ENCODE measurements around the gene APBB2. TPM values are rescaled to one million over a fixed set of nuclear protein-coding genes. Genes with fewer than 3 reads are reported as not detected.

Gene APBB2
- total RNA-seq, 1 experiment from 2014 or later, result 49.0 TPM

DNA sequence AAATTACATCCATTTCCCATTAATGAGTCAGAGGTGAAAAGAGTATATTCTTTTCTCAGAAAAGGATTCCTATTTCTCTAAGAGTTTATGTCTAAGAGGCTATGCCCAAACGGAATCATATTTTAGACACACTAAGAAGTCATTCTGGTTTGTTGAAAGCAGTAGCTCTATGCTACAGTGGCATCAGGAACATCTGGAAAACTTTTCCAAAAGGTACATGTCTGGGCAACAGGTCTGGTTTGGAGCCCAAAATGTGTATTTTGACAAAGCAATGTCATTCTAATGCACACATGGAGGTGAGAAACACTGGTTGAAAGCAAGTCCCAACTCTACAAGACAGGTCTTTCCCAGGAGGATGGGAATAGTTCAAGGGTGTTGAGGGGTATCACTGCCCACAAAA lies 56.1 kb downstream of the APBB2 start:
- Mint-ChIP-seq H3K4me1 (peaks cover 23% of the 10 kb centered on the region), H3K9me3 (0 out of 2 replicates have a peak, but pooled peaks cover 4% of the 10 kb centered on the region), H3K27ac (no peak overlapping the region), H3K36me3 (no peaks in the 10 kb centered on the region), H3K4me3 (no peak overlapping the region), H3K27me3 (ENCODE audit: low read depth) (no peaks in the 10 kb centered on the region)
- DNase-seq (ENCODE audit: low spot score) (no peak), ATAC-seq (no peak)
- ChIA-PET CTCF (no interaction called here), POLR2A (no interaction called here)
- TF ChIP-seq, protein P1, sequence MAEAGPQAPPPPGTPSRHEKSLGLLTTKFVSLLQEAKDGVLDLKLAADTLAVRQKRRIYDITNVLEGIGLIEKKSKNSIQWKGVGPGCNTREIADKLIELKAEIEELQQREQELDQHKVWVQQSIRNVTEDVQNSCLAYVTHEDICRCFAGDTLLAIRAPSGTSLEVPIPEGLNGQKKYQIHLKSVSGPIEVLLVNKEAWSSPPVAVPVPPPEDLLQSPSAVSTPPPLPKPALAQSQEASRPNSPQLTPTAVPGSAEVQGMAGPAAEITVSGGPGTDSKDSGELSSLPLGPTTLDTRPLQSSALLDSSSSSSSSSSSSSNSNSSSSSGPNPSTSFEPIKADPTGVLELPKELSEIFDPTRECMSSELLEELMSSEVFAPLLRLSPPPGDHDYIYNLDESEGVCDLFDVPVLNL (CRISPR knock-in tag; IDR thresholded peaks at IDR 0.05; ENCODE audit: borderline replicate concordance, low read depth), result no peak
- TF ChIP-seq ZNF317 (CRISPR knock-in tag; IDR thresholded peaks at IDR 0.05; ENCODE audit: borderline replicate concordance, low read depth) (no peak), FOXP1 (CRISPR knock-in tag; IDR thresholded peaks at IDR 0.05; ENCODE audit: borderline replicate concordance) (no peak), GRHL2 (CRISPR knock-in tag; IDR thresholded peaks at IDR 0.05; ENCODE audit: insufficient replicate concordance, severe bottlenecking) (no peak), EMX1 (CRISPR knock-in tag; IDR thresholded peaks at IDR 0.05) (no peak), CREM (CRISPR knock-in tag; IDR thresholded peaks at IDR 0.05) (no peak), ZNF232 (CRISPR knock-in tag; IDR thresholded peaks at IDR 0.05) (no peak), NFE2L1 (CRISPR knock-in tag; IDR thresholded peaks at IDR 0.05) (no peak), TEAD4 (CRISPR knock-in tag; IDR thresholded peaks at IDR 0.05) (no peak)
- TF ChIP-seq, protein P2, sequence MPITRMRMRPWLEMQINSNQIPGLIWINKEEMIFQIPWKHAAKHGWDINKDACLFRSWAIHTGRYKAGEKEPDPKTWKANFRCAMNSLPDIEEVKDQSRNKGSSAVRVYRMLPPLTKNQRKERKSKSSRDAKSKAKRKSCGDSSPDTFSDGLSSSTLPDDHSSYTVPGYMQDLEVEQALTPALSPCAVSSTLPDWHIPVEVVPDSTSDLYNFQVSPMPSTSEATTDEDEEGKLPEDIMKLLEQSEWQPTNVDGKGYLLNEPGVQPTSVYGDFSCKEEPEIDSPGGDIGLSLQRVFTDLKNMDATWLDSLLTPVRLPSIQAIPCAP (CRISPR knock-in tag; IDR thresholded peaks at IDR 0.05), result no peak
- TF ChIP-seq, protein P3, sequence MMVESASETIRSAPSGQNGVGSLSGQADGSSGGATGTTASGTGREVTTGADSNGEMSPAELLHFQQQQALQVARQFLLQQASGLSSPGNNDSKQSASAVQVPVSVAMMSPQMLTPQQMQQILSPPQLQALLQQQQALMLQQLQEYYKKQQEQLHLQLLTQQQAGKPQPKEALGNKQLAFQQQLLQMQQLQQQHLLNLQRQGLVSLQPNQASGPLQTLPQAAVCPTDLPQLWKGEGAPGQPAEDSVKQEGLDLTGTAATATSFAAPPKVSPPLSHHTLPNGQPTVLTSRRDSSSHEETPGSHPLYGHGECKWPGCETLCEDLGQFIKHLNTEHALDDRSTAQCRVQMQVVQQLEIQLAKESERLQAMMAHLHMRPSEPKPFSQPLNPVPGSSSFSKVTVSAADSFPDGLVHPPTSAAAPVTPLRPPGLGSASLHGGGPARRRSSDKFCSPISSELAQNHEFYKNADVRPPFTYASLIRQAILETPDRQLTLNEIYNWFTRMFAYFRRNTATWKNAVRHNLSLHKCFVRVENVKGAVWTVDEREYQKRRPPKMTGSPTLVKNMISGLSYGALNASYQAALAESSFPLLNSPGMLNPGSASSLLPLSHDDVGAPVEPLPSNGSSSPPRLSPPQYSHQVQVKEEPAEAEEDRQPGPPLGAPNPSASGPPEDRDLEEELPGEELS (CRISPR knock-in tag; IDR thresholded peaks at IDR 0.05), result no peak
- TF ChIP-seq, protein P4, sequence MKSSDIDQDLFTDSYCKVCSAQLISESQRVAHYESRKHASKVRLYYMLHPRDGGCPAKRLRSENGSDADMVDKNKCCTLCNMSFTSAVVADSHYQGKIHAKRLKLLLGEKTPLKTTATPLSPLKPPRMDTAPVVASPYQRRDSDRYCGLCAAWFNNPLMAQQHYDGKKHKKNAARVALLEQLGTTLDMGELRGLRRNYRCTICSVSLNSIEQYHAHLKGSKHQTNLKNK (CRISPR knock-in tag; IDR thresholded peaks at IDR 0.05), result no peak

DNA sequence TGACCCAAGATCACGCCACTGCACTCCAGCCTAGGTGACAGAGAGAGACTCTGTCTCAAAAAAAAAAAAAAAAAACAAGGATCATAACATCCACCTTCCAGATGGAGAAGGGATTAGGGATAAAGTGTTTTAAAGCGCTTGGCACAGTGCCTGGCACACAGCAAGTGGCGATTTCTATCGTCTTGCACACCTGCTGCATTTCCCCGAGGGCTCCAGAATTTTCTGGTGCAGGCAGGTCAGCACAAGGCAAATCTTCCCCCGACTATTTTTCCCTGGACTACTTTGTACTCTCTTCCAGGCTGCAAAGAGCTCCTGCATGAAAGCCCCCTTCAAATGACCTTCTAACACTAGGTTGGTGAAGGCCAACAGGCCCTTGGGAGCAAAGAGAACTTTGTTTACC lies 57.3 kb downstream of the APBB2 start:
- no peaks in the 10 kb centered on the region for H3K36me3 Mint-ChIP-seq
- POLR2A ChIA-PET, result no interaction called here
- DNase-seq (ENCODE audit: low spot score) (no peak), ATAC-seq (no peak)
- no peaks in the 10 kb centered on the region for H3K27me3 Mint-ChIP-seq (ENCODE audit: low read depth)
- H3K9me3 Mint-ChIP-seq, result 0 out of 2 replicates have a peak, but pooled peaks cover 4% of the 10 kb centered on the region
- peaks cover 23% of the 10 kb centered on the region for H3K4me1 Mint-ChIP-seq
- TF ChIP-seq KAT7 (CRISPR knock-in tag; IDR thresholded peaks at IDR 0.05; ENCODE audit: borderline replicate concordance) (no peak), PRRX2 (CRISPR knock-in tag; IDR thresholded peaks at IDR 0.05) (no peak), ATF1 (CRISPR knock-in tag; IDR thresholded peaks at IDR 0.05) (no peak), ZNF396 (CRISPR knock-in tag; IDR thresholded peaks at IDR 0.05; ENCODE audit: borderline replicate concordance) (no peak)
- TF ChIP-seq, protein P5, sequence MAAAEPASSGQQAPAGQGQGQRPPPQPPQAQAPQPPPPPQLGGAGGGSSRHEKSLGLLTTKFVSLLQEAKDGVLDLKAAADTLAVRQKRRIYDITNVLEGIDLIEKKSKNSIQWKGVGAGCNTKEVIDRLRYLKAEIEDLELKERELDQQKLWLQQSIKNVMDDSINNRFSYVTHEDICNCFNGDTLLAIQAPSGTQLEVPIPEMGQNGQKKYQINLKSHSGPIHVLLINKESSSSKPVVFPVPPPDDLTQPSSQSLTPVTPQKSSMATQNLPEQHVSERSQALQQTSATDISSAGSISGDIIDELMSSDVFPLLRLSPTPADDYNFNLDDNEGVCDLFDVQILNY (CRISPR knock-in tag; IDR thresholded peaks at IDR 0.05), result no peak
- no peak overlapping the region for H3K4me3 Mint-ChIP-seq
- CTCF ChIA-PET, result interaction anchor here (0.8 kb wide), 1 partner anchor 57 kb away, joined by 3 read pairs; the partner anchor contains the start of gene APBB2
- no peak overlapping the region for H3K27ac Mint-ChIP-seq

DNA sequence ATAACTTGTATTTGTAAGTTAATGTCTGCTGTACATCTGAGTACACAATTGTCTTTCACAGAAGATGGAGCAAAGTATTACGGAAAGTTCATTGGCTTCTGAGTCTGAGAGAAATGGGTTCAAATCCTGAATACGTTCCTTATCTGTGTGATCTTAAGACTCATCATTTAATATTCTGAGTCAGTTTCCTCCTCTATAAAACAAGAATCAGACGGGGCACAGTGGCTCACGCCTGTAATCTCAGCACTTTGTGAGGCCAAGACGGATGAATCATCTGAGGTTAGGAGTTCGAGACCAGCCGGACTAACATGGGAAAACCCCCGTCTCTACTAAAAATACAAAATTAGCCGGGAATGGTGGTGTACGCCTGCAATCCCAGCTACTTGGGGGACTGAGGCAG lies 57.8 kb downstream of the APBB2 start:
- POLR2A ChIA-PET, result no interaction called here
- no peaks in the 10 kb centered on the region for H3K27me3 Mint-ChIP-seq (ENCODE audit: low read depth)
- H3K4me3 Mint-ChIP-seq, result no peak overlapping the region
- 0 out of 2 replicates have a peak overlapping the region, but pooled peaks have one; percentile 17 for H3K27ac Mint-ChIP-seq
- peaks cover 23% of the 10 kb centered on the region for H3K4me1 Mint-ChIP-seq
- ATAC-seq, result no peak
- H3K9me3 Mint-ChIP-seq, result 0 out of 2 replicates have a peak, but pooled peaks cover 4% of the 10 kb centered on the region
- H3K36me3 Mint-ChIP-seq, result no peaks in the 10 kb centered on the region
- CTCF ChIA-PET, result no interaction called here
- DNase-seq (ENCODE audit: low spot score), result no peak
- TF ChIP-seq, protein P6, sequence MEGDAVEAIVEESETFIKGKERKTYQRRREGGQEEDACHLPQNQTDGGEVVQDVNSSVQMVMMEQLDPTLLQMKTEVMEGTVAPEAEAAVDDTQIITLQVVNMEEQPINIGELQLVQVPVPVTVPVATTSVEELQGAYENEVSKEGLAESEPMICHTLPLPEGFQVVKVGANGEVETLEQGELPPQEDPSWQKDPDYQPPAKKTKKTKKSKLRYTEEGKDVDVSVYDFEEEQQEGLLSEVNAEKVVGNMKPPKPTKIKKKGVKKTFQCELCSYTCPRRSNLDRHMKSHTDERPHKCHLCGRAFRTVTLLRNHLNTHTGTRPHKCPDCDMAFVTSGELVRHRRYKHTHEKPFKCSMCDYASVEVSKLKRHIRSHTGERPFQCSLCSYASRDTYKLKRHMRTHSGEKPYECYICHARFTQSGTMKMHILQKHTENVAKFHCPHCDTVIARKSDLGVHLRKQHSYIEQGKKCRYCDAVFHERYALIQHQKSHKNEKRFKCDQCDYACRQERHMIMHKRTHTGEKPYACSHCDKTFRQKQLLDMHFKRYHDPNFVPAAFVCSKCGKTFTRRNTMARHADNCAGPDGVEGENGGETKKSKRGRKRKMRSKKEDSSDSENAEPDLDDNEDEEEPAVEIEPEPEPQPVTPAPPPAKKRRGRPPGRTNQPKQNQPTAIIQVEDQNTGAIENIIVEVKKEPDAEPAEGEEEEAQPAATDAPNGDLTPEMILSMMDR (IDR thresholded peaks at IDR 0.05), result no peak
- TF ChIP-seq, protein P7, sequence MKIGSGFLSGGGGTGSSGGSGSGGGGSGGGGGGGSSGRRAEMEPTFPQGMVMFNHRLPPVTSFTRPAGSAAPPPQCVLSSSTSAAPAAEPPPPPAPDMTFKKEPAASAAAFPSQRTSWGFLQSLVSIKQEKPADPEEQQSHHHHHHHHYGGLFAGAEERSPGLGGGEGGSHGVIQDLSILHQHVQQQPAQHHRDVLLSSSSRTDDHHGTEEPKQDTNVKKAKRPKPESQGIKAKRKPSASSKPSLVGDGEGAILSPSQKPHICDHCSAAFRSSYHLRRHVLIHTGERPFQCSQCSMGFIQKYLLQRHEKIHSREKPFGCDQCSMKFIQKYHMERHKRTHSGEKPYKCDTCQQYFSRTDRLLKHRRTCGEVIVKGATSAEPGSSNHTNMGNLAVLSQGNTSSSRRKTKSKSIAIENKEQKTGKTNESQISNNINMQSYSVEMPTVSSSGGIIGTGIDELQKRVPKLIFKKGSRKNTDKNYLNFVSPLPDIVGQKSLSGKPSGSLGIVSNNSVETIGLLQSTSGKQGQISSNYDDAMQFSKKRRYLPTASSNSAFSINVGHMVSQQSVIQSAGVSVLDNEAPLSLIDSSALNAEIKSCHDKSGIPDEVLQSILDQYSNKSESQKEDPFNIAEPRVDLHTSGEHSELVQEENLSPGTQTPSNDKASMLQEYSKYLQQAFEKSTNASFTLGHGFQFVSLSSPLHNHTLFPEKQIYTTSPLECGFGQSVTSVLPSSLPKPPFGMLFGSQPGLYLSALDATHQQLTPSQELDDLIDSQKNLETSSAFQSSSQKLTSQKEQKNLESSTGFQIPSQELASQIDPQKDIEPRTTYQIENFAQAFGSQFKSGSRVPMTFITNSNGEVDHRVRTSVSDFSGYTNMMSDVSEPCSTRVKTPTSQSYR (CRISPR knock-in tag; IDR thresholded peaks at IDR 0.05), result no peak
- no peak for TF ChIP-seq SMAD4 (CRISPR knock-in tag; IDR thresholded peaks at IDR 0.05)
- TF ChIP-seq FOXJ3 (CRISPR knock-in tag; IDR thresholded peaks at IDR 0.05; ENCODE audit: borderline replicate concordance), result no peak
